ENCODE measurements around the gene CEP55. TPM values are rescaled to one million over a fixed set of nuclear protein-coding genes. Genes with fewer than 3 reads are reported as not detected.
A peak's percentile ranks its signal among the peaks of the same experiment; 100 is the strongest.

Gene CEP55
- polyA plus RNA-seq, 1 donor (not counting 4 experiments of a cell fraction or from before 2014, with no cell fraction given) = 25.4 TPM

DNA sequence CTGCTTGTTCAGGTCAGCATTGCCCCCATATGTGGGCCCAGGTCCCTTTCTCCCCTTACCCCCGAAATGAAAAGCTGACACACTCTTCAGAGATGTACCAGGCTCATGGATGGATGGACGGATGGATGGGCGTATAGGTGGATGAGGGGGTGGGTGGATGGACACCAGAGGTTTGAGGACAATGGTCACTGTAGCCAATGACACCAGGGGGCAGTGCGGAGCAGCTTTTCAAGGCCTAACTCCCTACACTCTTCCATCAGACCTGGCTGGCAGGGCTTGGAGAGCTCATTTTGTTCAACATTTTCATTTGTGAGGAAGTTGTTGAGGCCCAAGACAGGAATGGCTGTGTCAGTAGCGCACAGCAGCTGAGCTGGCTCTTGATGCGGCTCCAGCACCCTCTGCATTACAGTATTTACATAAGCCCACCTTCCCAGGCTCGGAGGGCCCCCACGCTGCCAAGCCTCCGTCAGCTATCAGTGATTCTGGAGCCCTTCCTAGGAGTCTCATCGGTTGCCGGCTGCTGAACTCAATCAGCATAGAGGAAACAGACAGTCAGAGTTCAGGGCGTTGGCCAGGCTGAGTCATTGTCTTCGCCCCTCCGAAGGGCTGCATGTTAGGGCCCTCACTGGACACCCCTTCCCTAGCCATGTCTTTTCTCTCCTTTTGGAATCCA is 58.5 kb downstream of the CEP55 start:
- Histone ChIP-seq H3K9ac (ENCODE audit: control insufficient read depth, extremely low read depth, insufficient read depth, low read length) (no peak overlapping the region), H3K4me3 (ENCODE audit: control insufficient read depth in 2 of 3, extremely low read depth in 1 of 3, insufficient read depth in 2 of 3, low read depth in 1 of 3, low read length in 3 of 3) (no peak overlapping the region), H2AFZ (ENCODE audit: control insufficient read depth, low read length) (no peak overlapping the region), H4K20me1 (ENCODE audit: control insufficient read depth, extremely low read depth, insufficient read depth, low read length) (no peaks in the 10 kb centered on the region), H3K36me3 (ENCODE audit: control insufficient read depth in 2 of 2, extremely low read depth in 1 of 2, insufficient read depth in 2 of 2, low read length in 2 of 2) (no peaks in the 10 kb centered on the region), H3K27ac (ENCODE audit: control insufficient read depth, insufficient read depth, low read length) (no peak overlapping the region), H3K4me2 (ENCODE audit: control insufficient read depth, extremely low read depth, insufficient read depth, low read depth, low read length) (no peak overlapping the region), H3K27me3 (ENCODE audit: control insufficient read depth, extremely low read depth, insufficient read depth, low read length) (no peaks in the 10 kb centered on the region), H3K9me1 (ENCODE audit: control insufficient read depth, extremely low read depth, insufficient read depth, low read length) (no peaks in the 10 kb centered on the region), H3K4me1 (ENCODE audit: control insufficient read depth, extremely low read depth, insufficient read depth, low read length) (no peaks in the 10 kb centered on the region), H3K9me3 (ENCODE audit: control insufficient read depth, low read depth, low read length) (no peaks in the 10 kb centered on the region), H3K79me2 (ENCODE audit: control insufficient read depth, insufficient read depth, low read length) (no peaks in the 10 kb centered on the region)
- TF ChIP-seq EZH2 (IDR thresholded peaks at IDR 0.05; ENCODE audit: low read length) = no peak
- TF ChIP-seq, protein P1, sequence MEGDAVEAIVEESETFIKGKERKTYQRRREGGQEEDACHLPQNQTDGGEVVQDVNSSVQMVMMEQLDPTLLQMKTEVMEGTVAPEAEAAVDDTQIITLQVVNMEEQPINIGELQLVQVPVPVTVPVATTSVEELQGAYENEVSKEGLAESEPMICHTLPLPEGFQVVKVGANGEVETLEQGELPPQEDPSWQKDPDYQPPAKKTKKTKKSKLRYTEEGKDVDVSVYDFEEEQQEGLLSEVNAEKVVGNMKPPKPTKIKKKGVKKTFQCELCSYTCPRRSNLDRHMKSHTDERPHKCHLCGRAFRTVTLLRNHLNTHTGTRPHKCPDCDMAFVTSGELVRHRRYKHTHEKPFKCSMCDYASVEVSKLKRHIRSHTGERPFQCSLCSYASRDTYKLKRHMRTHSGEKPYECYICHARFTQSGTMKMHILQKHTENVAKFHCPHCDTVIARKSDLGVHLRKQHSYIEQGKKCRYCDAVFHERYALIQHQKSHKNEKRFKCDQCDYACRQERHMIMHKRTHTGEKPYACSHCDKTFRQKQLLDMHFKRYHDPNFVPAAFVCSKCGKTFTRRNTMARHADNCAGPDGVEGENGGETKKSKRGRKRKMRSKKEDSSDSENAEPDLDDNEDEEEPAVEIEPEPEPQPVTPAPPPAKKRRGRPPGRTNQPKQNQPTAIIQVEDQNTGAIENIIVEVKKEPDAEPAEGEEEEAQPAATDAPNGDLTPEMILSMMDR (optimal IDR thresholded peaks at IDR 0.05 in 1 of 3, IDR thresholded peaks at IDR 0.05 in 1 of 3, conservative IDR thresholded peaks at IDR 0.05 in 1 of 3; ENCODE audit: extremely low read depth in 1 of 3, insufficient read depth in 2 of 3, low read length in 3 of 3) = peak; percentile 89 to 94 (median 90)
- DNase-seq (ENCODE audit: low read depth, low spot score) = no peak
- FAIRE-seq = peak; percentile 84
- dilution Hi-C loops (cut with MboI; ENCODE audit: extremely low pct_ligation_motif_present, low sequenced_read_pairs) = no loop called here

DNA sequence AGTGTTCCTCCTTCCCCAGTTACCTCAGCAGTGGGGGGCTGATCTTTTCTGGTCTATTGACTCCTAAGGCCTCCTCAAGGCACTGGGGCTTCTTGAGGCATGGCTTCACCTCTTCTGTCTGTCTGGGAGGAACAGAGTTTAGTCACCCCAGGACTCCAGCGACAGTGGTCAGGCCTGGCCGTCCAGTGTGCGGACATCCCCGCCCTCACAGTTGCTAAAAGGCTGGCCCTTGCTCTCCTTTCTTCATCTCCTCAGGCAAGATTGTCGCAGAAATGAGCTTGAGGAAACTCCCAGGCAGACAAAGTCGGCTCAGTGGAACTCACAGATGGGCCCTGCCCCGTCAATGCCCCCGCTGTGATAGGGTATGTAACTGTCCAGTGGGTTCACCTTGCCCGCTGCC is 63.1 kb downstream of the CEP55 start:
- Histone ChIP-seq H4K20me1 (ENCODE audit: control insufficient read depth, extremely low read depth, insufficient read depth, low read length) (no peaks in the 10 kb centered on the region), H3K27ac (ENCODE audit: control insufficient read depth, insufficient read depth, low read length) (no peak overlapping the region), H3K27me3 (ENCODE audit: control insufficient read depth, extremely low read depth, insufficient read depth, low read length) (peaks cover 4% of the 10 kb centered on the region), H3K4me3 (ENCODE audit: control insufficient read depth in 2 of 3, extremely low read depth in 1 of 3, insufficient read depth in 2 of 3, low read depth in 1 of 3, low read length in 3 of 3) (no peak overlapping the region), H3K36me3 (ENCODE audit: control insufficient read depth in 2 of 2, extremely low read depth in 1 of 2, insufficient read depth in 2 of 2, low read length in 2 of 2) (no peaks in the 10 kb centered on the region), H2AFZ (ENCODE audit: control insufficient read depth, low read length) (no peak overlapping the region), H3K79me2 (ENCODE audit: control insufficient read depth, insufficient read depth, low read length) (no peaks in the 10 kb centered on the region), H3K9me3 (ENCODE audit: control insufficient read depth, low read depth, low read length) (no peaks in the 10 kb centered on the region), H3K9ac (ENCODE audit: control insufficient read depth, extremely low read depth, insufficient read depth, low read length) (no peak overlapping the region), H3K9me1 (ENCODE audit: control insufficient read depth, extremely low read depth, insufficient read depth, low read length) (no peaks in the 10 kb centered on the region), H3K4me2 (ENCODE audit: control insufficient read depth, extremely low read depth, insufficient read depth, low read depth, low read length) (no peak overlapping the region), H3K4me1 (ENCODE audit: control insufficient read depth, extremely low read depth, insufficient read depth, low read length) (no peaks in the 10 kb centered on the region)
- DNase-seq (ENCODE audit: low read depth, low spot score) (no peak), FAIRE-seq (no peak)
- dilution Hi-C loops (cut with MboI; ENCODE audit: extremely low pct_ligation_motif_present, low sequenced_read_pairs) = no loop called here
- TF ChIP-seq, protein P1 (optimal IDR thresholded peaks at IDR 0.05 in 1 of 3, IDR thresholded peaks at IDR 0.05 in 1 of 3, conservative IDR thresholded peaks at IDR 0.05 in 1 of 3; ENCODE audit: extremely low read depth in 1 of 3, insufficient read depth in 2 of 3, low read length in 3 of 3) = no peak
- no peak for TF ChIP-seq EZH2 (IDR thresholded peaks at IDR 0.05; ENCODE audit: low read length)

Measured in keratinocyte (primary cell).